SK-MEL-5 (cell line): ENCODE results near the gene C3orf38. TPM values are rescaled to one million over a fixed set of nuclear protein-coding genes. Genes with fewer than 3 reads are reported as not detected.

ENCODE experiments used
- total RNA-seq: library from RNA; depleted of rRNA; stranded (reverse); fragments of >200 nt; shearing (Covaris generic); gene quantifications from 2 replicates; pipeline ENCODE4 v1.2.3, GENCODE V29; 2014; rRNA removed

Gene C3orf38
- total RNA-seq, 1 experiment from 2014 or later, result 23.9 TPM

Other genes with a start within 250 kb of the C3orf38 start
- gene CGGBP1, start 91.0 kb upstream of the C3orf38 start, total RNA-seq, result 80.0 and 84.1 TPM in 2 replicates
- 20.0 and 21.9 TPM in 2 replicates for gene ZNF654, start 90.7 kb upstream of the C3orf38 start, total RNA-seq